ENCODE data around the gene RHOT1.
"Not testable (repeated sequence)": the region's sequence is repeated elsewhere in the genome, so short reads cannot be mapped to it uniquely, and the experiment has no call there.

The RHOT1 gene

GRCh38 chr17:32227910-32228309, 85.6 kb downstream of the RHOT1 start:
- DNase-seq (ENCODE audit: low read depth): no peak

GRCh38 chr17:32235588-32235987, 93.3 kb downstream of the RHOT1 start:
- no peak for DNase-seq (ENCODE audit: low read depth)

- DNase-seq (ENCODE audit: low read depth): no peak
These were observed 97.2 kb downstream of the RHOT1 start for GRCh38 chr17:32239456-32239855.

GRCh38 chr17:32240750-32241149, 98.4 kb downstream of the RHOT1 start:
- no peak for DNase-seq (ENCODE audit: low read depth)

- no peak for DNase-seq (ENCODE audit: low read depth)
These were observed 99.3 kb downstream of the RHOT1 start for GRCh38 chr17:32241640-32242039.

- no peak for DNase-seq (ENCODE audit: low read depth)
These were observed 107.2 kb downstream of the RHOT1 start for GRCh38 chr17:32249475-32249874.

GRCh38 chr17:32253117-32253611, 110.9 kb downstream of the RHOT1 start:
- peak; percentile 27 for DNase-seq (ENCODE audit: low read depth)

GRCh38 chr17:32256012-32256700, 113.9 kb downstream of the RHOT1 start:
- no peak for DNase-seq (ENCODE audit: low read depth)

- DNase-seq (ENCODE audit: low read depth): no peak
These were observed 114.4 kb downstream of the RHOT1 start for GRCh38 chr17:32256701-32257019.

- no peak for DNase-seq (ENCODE audit: low read depth)
These were observed 116.3 kb downstream of the RHOT1 start for GRCh38 chr17:32258383-32259140.

GRCh38 chr17:32259586-32259985, 117.3 kb downstream of the RHOT1 start:
- DNase-seq (ENCODE audit: low read depth): no peak

GRCh38 chr17:32261417-32261736, 119.1 kb downstream of the RHOT1 start:
- no peak for DNase-seq (ENCODE audit: low read depth)

GRCh38 chr17:32261936-32262510, 119.7 kb downstream of the RHOT1 start:
- no peak for DNase-seq (ENCODE audit: low read depth)

GRCh38 chr17:32263515-32263914, 121.2 kb downstream of the RHOT1 start:
- DNase-seq (ENCODE audit: low read depth): not testable (repeated sequence)

- DNase-seq (ENCODE audit: low read depth): no peak
These were observed 122.0 kb downstream of the RHOT1 start for GRCh38 chr17:32264140-32264799.

- DNase-seq (ENCODE audit: low read depth): no peak
These were observed 122.5 kb downstream of the RHOT1 start for GRCh38 chr17:32264823-32265191.

- DNase-seq (ENCODE audit: low read depth): no peak
These were observed 123.1 kb downstream of the RHOT1 start, which contains the start of gene RHBDL3 for GRCh38 chr17:32265192-32265923. TSS of gene RHBDL3 (plus strand) at chr17:32265832. CDS start at chr17:32266190, 358 bp downstream.

GRCh38 chr17:32266051-32266388, 123.7 kb downstream of the RHOT1 start:
- DNase-seq (ENCODE audit: low read depth): no peak

- no peak for DNase-seq (ENCODE audit: low read depth)
These were observed 124.3 kb downstream of the RHOT1 start for GRCh38 chr17:32266389-32267301.

GRCh38 chr17:32267690-32268205, 125.4 kb downstream of the RHOT1 start:
- no peak for DNase-seq (ENCODE audit: low read depth)

- no peak for DNase-seq (ENCODE audit: low read depth)
These were observed 126.5 kb downstream of the RHOT1 start for GRCh38 chr17:32268734-32269288.
